Upper lobe of left lung (tissue), 6 donors: ENCODE results near the gene TMEM9B. TPM values are rescaled to one million over a fixed set of nuclear protein-coding genes. Genes with fewer than 3 reads are reported as not detected.

Experiments
- ATAC-seq, 2 donors: fragments of 200-7000 bp; cut with Tn5 transposase; one replicate each; pipeline ENCODE4 v1.9.1; 2022; ENCODE audit warnings: mild to moderate bottlenecking in 2 of 2, moderate library complexity in 2 of 2; ENCODE audit not compliant: low FRiP score in 2 of 2
- DNase-seq, 2 donors: peaks; one replicate each; pipeline ENCODE4 v3.0.0-alpha.2; 2019 to 2020
- H3K27ac ChIP-seq, 4 donors: fragments of 200-600 bp; sonication (generic); one replicate each; pipeline ENCODE4 v1.5.1; 2016 to 2019
- H3K27me3 ChIP-seq, 4 donors: fragments of 200-600 bp; sonication (generic); one replicate each; pipeline ENCODE4 v1.5.1; 2017 to 2019
- H3K36me3 ChIP-seq, 4 donors: fragments of 200-600 bp; sonication (generic); one replicate each; pipeline ENCODE4 v1.5.1; 2016 to 2019
- H3K4me1 ChIP-seq, 4 donors: fragments of 200-600 bp; sonication (generic); one replicate each; pipeline ENCODE4 v1.5.1; 2018 to 2019
- H3K4me3 ChIP-seq, 4 donors: fragments of 200-600 bp; sonication (generic); one replicate each; pipeline ENCODE4 v1.5.1; 2017 to 2019; ENCODE audit warnings: mild to moderate bottlenecking in 2 of 4, moderate library complexity in 1 of 4
- H3K9me3 ChIP-seq, 4 donors: fragments of 200-600 bp; sonication (generic); one replicate each; pipeline ENCODE4 v1.5.1; 2018 to 2019
- EP300 ChIP-seq, 4 donors: sonication (generic); formaldehyde crosslinking; IDR thresholded peaks; one replicate each; pipeline ENCODE4 v1.5.1; 2017; ENCODE audit warnings: antibody characterized with exemption in 4 of 4, control low read depth in 2 of 4
- POLR2A ChIP-seq, 4 donors: fragments of 450-650 bp; IDR thresholded peaks; one replicate each; pipeline ENCODE4 v1.5.1; 2016 to 2017; ENCODE audit warnings: antibody characterized with exemption in 4 of 4, mild to moderate bottlenecking in 2 of 4
- POLR2AphosphoS5 ChIP-seq, 2 donors: sonication (generic); formaldehyde crosslinking; IDR thresholded peaks; one replicate each; pipeline ENCODE4 v1.5.1; 2017; ENCODE audit warnings: antibody characterized with exemption in 2 of 2
- WGBS, 2 donors: methylation state at CpG; one replicate each; pipeline ENCODE4 v1.1.5; 2017 to 2018; 5-methylcytosine and 5-hydroxymethylcytosine counted together
- total RNA-seq, 6 donors: library from RNA; depleted of rRNA in 4 of 6; stranded (reverse); fragments of >200 nt in 4 of 6; gene quantifications; one replicate each; pipeline versions ENCODE4 v1.1.0 to v1.2.1, GENCODE V29; 2016 to 2021
- TF ChIP-seq, protein P1 (sequence below), 6 experiments: fragments of 450-650 bp in 4 of 6; fragments of 200-600 bp in 2 of 6; sonication (generic) in 2 of 6; IDR thresholded peaks; one replicate each; pipeline ENCODE4 v1.5.1; 2016 to 2019; ENCODE audit warnings: antibody characterized with exemption in 6 of 6
- donor health status: DM: no; HTN: no; CAD: no; lungs with moderate emphysema.
- donor health status: DM: no; HTN: yes; CAD: no; lungs with severe emphysema.

TMEM9B gene
- total RNA-seq, 6 donors from 2014 or later = 23.0 to 86.6 (median 56.0) TPM

DNA sequence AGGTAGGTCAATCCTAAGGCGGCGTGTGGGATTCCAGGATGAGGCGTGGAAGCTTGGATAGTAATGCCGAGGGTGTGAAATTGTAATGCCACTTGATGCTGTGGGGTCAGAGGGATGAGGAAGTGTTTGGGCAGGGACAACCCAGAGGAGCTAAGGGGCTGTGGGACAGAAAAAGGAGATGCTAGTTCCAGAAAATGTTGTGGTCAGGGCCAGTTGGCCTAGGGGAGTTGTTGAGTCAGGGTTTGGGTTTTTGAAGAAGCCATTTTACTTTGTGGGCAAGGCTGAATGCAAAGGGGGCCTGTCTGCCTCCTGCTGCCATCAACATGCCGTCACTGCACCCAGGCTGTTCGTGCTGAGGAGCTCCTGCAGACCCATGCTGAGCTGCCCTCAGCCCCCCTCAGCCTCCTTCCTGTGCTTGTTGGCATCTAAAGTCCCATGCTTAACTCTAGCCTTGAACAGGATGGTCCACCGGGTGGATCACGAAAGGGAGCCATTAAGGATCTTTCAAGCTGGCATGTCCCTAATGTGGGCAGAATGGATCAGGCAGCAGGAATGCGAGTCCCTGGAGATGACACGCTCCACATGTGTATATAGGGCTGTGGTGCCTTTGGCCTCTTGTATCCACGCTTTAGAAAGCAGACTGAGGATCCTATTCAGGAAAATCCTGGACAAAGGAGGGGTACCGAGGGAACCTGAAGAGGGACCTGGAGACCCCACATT lies 33.6 kb downstream of the TMEM9B start:
- TF ChIP-seq, protein P1, sequence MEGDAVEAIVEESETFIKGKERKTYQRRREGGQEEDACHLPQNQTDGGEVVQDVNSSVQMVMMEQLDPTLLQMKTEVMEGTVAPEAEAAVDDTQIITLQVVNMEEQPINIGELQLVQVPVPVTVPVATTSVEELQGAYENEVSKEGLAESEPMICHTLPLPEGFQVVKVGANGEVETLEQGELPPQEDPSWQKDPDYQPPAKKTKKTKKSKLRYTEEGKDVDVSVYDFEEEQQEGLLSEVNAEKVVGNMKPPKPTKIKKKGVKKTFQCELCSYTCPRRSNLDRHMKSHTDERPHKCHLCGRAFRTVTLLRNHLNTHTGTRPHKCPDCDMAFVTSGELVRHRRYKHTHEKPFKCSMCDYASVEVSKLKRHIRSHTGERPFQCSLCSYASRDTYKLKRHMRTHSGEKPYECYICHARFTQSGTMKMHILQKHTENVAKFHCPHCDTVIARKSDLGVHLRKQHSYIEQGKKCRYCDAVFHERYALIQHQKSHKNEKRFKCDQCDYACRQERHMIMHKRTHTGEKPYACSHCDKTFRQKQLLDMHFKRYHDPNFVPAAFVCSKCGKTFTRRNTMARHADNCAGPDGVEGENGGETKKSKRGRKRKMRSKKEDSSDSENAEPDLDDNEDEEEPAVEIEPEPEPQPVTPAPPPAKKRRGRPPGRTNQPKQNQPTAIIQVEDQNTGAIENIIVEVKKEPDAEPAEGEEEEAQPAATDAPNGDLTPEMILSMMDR (IDR thresholded peaks at IDR 0.05) = no peak
- TF ChIP-seq POLR2A (IDR thresholded peaks at IDR 0.05) (no peak), EP300 (IDR thresholded peaks at IDR 0.05) (no peak), POLR2AphosphoS5 (IDR thresholded peaks at IDR 0.05) (no peak)
- no peaks in the 10 kb centered on the region for H3K9me3 ChIP-seq
- no peak overlapping the region for H3K27ac ChIP-seq
- no peaks in the 10 kb centered on the region for H3K27me3 ChIP-seq
- ATAC-seq = no peak
- WGBS, 2 donors = 90 to 96% methylated on average over 12 of the region's 12 CpGs
- no peak for DNase-seq
- H3K36me3 ChIP-seq = no peaks in the 10 kb centered on the region
- H3K4me1 ChIP-seq = no peaks in the 10 kb centered on the region
- H3K4me3 ChIP-seq = no peak overlapping the region

DNA sequence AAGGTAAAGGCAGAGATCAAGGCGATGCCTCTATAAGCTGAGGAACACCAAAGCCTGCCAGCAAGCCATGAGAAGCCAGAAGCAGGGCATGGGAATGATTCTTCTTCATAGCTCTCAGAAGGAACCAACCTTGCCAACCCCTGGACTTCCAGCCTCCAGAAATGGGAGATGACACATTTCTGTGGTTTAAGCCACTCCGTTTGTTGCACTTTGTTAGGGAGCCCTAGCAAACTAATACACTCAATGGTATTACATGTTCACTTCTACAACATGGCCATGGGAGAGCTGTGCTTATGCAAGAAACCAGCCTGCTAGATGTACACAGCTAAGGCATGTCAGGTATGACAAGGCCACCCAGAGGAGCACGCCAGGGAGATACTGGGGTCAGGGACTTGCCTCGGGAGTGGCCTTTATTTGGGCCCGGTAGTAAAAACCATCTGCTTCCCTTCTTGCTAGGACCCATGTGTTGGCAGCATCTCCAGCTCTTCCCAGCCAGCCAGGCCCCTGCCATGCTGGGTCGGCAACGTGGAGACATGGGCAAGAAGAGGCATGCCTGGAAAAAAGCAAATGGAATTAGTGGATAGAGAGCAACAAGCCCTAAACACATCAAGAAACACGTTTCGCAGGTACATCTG lies 35.1 kb downstream of the TMEM9B start:
- Histone ChIP-seq H3K9me3 (no peaks in the 10 kb centered on the region), H3K4me3 (no peak overlapping the region), H3K4me1 (no peaks in the 10 kb centered on the region), H3K27ac (no peak overlapping the region), H3K27me3 (no peaks in the 10 kb centered on the region), H3K36me3 (no peaks in the 10 kb centered on the region)
- WGBS, 2 donors = 84 to 92% methylated on average over 9 of the region's 9 CpGs
- DNase-seq (no peak), ATAC-seq (no peak)
- TF ChIP-seq POLR2A (IDR thresholded peaks at IDR 0.05) (no peak), POLR2AphosphoS5 (IDR thresholded peaks at IDR 0.05) (no peak), EP300 (IDR thresholded peaks at IDR 0.05) (no peak)
- TF ChIP-seq, protein P1 (IDR thresholded peaks at IDR 0.05) = no peak

DNA sequence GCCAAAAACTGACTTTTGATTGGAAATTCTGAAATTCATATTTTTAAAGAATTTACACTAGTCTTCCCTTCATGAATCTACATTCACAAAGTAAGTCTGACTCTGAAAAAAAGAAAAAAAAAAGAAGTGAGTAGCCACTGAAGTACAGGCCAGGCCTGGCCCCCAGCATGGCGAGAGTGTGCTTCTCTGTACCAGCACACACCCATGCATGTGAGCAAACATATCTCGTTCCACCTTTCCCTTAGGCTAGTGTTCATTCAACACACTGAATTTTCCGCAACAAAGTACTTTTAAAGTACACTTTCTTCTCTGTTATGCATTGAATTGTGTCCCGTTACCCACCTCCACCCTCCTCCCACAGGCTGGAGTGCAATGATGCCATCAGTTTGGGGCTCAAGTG lies 36.0 kb downstream of the TMEM9B start:
- DNase-seq = no peak
- WGBS, 2 donors = 87% methylated on average over 4 of the region's 4 CpGs
- Histone ChIP-seq H3K27ac (no peak overlapping the region), H3K4me1 (no peaks in the 10 kb centered on the region), H3K27me3 (no peaks in the 10 kb centered on the region), H3K36me3 (peaks cover 0 to under 1% (median 0%) of the 10 kb centered on the region in 4 donors), H3K4me3 (no peak overlapping the region), H3K9me3 (no peaks in the 10 kb centered on the region)
- no peak for ATAC-seq
- TF ChIP-seq POLR2A (IDR thresholded peaks at IDR 0.05) (no peak), POLR2AphosphoS5 (IDR thresholded peaks at IDR 0.05) (no peak), EP300 (IDR thresholded peaks at IDR 0.05) (no peak)
- TF ChIP-seq, protein P1 (IDR thresholded peaks at IDR 0.05) = no peak

DNA sequence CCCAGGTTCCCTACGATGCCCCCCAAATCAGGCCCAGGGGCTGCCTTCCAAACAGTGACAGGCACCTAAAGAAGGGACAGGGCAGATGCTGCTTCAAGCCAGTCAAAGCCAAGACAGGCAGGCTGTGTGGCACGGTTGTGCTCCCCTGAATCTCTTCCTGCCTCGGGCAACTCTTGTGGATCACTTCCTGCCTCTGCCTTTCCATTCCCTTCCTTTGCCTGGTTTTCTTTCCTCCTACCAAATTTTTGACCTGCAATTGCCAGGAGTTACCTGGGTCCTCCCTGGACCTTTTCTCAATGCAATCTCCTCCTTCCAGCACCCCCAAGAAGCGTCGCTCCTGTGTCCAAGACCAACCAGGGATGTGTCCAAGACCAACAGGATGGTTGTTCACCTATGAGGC lies 37.0 kb downstream of the TMEM9B start:
- H3K27me3 ChIP-seq = no peaks in the 10 kb centered on the region
- no peak overlapping the region for H3K27ac ChIP-seq
- TF ChIP-seq POLR2A (IDR thresholded peaks at IDR 0.05) (no peak), EP300 (IDR thresholded peaks at IDR 0.05) (no peak)
- ATAC-seq = no peak
- H3K4me1 ChIP-seq = no peaks in the 10 kb centered on the region
- 81 to 83% methylated on average over 5 of the region's 5 CpGs for WGBS, 2 donors
- no peak for DNase-seq
- H3K36me3 ChIP-seq = peaks cover 0 to 10% (median 6%) of the 10 kb centered on the region in 4 donors
- no peaks in the 10 kb centered on the region for H3K9me3 ChIP-seq
- H3K4me3 ChIP-seq = no peak overlapping the region

DNA sequence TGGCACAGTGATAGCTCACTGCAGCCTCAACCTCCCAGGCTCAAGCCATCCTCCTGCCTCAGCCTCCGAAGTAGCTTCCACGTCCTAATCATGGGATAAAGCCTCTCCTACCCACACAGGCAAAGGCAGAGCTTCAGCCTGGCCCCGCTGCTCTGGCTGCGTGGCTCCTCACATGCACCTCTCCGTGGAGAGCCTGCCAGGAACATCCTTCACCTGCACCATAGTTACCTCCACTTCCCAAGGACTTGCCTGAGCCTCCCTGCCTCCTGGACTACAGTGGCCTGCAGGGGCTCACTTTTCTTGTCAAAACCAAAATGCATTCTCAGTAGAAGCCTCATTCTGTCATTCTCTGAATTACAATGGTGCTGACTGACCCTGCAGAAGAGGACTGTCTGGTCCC lies 38.0 kb downstream of the TMEM9B start:
- Histone ChIP-seq H3K27me3 (no peaks in the 10 kb centered on the region), H3K27ac (no peak overlapping the region), H3K4me1 (no peaks in the 10 kb centered on the region), H3K4me3 (no peak overlapping the region), H3K9me3 (no peaks in the 10 kb centered on the region), H3K36me3 (peaks cover 0 to 20% (median 16%) of the 10 kb centered on the region in 4 donors)
- 94% methylated on average over 5 of the region's 5 CpGs; no CpG with 5 or more reads in 1 of the 2 donors for WGBS, 2 donors
- TF ChIP-seq POLR2AphosphoS5 (IDR thresholded peaks at IDR 0.05) = no peak
- TF ChIP-seq EP300 (IDR thresholded peaks at IDR 0.05) = no peak
- TF ChIP-seq, protein P1 (IDR thresholded peaks at IDR 0.05) = no peak
- TF ChIP-seq POLR2A (IDR thresholded peaks at IDR 0.05) = no peak
- DNase-seq (no peak), ATAC-seq (no peak)
